ENCODE measurements around the gene AHI1. TPM values are rescaled to one million over a fixed set of nuclear protein-coding genes. Genes with fewer than 3 reads are reported as not detected.

The AHI1 gene
- total RNA-seq, 1 donor from 2014 or later, result 33.5 TPM

DNA sequence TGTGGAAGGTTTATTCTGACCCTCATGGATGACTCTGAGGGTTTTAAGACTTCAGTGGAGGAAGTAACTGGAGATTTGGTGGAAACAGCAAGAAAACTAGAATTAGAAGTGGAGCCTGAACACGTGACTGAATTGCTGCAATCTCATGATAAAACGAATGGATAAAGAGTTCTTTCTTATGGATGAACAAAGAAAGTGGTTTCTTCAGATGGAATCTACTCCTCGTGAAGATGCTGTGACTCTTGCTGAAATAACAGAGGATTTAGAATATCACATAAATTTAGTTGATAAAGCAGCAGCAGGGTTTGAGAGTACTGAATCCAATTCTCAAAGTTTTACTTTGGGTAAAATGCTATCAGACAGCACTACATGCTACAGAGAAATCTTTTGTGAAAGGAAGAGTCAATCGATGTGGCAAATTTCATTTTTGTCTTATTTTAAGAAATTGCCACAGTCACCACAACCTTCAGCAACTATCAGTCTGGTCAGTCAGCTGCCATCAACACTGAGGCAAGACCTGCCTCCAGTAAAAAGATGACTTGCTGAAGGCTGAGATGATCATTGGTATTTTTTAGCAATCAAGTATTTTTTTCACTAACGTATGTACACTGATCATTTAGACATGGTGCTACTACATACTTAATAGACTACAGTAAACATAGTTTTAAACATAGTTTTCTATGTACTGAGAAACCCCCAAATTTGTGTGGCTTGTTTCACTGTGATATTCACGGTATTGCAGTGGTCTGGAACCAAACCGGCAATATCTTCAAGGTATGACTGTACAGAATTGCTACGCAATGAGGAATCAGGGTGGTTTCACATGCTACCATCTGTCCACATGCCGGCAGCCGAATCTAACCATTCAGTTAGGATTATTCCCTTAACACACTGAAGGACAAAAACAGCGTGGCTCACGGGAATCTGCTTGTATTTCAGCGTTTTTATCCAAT, 167.4 kb downstream of the AHI1 start:
- no peak for DNase-seq (ENCODE audit: extremely low spot score, unreplicated experiment)
- H3K4me1 Mint-ChIP-seq (ENCODE audit: unreplicated experiment), result peaks cover 8% of the 10 kb centered on the region
- H3K27ac Mint-ChIP-seq (ENCODE audit: unreplicated experiment), result no peak overlapping the region
- peaks cover 6% of the 10 kb centered on the region for H3K9me3 Mint-ChIP-seq (ENCODE audit: unreplicated experiment)
- no peak for TF ChIP-seq CTCF (IDR thresholded peaks at IDR 0.05)
- peaks cover 10% of the 10 kb centered on the region for H3K36me3 Mint-ChIP-seq (ENCODE audit: unreplicated experiment)
- H3K4me3 Mint-ChIP-seq (ENCODE audit: unreplicated experiment), result no peak overlapping the region
- no peaks in the 10 kb centered on the region for H3K27me3 Mint-ChIP-seq (ENCODE audit: unreplicated experiment)

DNA sequence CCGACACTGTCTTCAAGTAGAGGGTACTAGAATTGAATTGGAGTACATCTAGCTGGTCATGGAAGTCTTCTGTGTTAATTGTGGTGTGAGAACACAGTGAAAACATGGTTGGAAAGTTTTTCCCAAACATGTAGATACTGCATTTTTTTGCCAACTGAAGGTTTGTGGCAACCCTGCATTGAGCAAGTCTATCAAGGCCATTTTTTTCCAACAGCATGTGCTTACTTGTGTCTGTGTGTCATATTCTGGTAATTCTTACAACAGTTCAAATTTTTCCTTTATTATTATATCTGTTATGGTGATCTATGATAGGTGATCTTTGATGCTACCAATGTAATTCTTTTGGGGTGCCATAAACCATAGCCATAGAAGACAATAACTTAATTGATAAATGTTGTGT, 169.4 kb downstream of the AHI1 start:
- peaks cover 8% of the 10 kb centered on the region for H3K4me1 Mint-ChIP-seq (ENCODE audit: unreplicated experiment)
- H3K4me3 Mint-ChIP-seq (ENCODE audit: unreplicated experiment), result no peak overlapping the region
- no peaks in the 10 kb centered on the region for H3K27me3 Mint-ChIP-seq (ENCODE audit: unreplicated experiment)
- peaks cover 6% of the 10 kb centered on the region for H3K9me3 Mint-ChIP-seq (ENCODE audit: unreplicated experiment)
- H3K27ac Mint-ChIP-seq (ENCODE audit: unreplicated experiment), result no peak overlapping the region
- no peak for DNase-seq (ENCODE audit: extremely low spot score, unreplicated experiment)
- no peak for TF ChIP-seq CTCF (IDR thresholded peaks at IDR 0.05)
- peaks cover 12% of the 10 kb centered on the region for H3K36me3 Mint-ChIP-seq (ENCODE audit: unreplicated experiment)

DNA sequence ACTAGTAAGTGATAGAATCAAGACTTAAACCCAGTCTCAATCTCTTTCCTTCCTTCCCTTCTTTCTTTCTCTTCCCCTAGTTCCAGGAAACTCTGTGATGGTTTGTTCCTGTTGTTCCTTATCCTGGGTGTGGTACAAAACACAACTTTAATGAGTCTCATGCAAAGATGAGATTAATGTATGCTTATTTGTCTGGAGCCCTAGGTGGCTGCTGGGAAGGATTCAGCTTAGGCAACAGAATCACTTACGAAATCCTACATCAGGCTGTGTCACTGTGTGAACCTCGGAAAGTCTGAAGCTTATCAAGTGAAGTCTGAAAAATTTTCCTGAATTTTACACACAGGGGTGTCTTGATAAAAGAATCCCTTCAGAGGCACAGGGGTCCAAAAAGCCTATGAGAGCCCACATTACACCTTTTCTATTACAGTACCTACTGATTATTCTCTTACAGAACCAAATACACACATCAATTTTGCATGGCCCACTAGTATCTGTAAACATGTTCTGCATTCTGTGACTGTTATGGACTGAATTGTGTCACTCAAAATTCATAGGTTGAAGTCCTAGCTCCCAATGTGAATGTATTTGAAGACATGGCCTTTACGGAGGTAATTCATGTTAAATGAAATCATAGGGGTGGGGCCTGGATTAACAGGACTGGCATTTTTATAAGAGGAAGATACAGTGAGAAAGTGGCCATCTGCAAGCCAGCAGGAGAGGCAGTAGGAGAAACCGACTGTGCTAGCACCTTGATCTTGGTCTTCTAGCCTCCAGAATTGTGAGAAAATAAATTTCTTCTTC, 171.7 kb downstream of the AHI1 start:
- Mint-ChIP-seq H3K9me3 (ENCODE audit: unreplicated experiment) (peaks cover 6% of the 10 kb centered on the region), H3K27me3 (ENCODE audit: unreplicated experiment) (no peaks in the 10 kb centered on the region), H3K27ac (ENCODE audit: unreplicated experiment) (no peak overlapping the region), H3K36me3 (ENCODE audit: unreplicated experiment) (peaks cover 13% of the 10 kb centered on the region), H3K4me1 (ENCODE audit: unreplicated experiment) (no peaks in the 10 kb centered on the region), H3K4me3 (ENCODE audit: unreplicated experiment) (no peak overlapping the region)
- DNase-seq (ENCODE audit: extremely low spot score, unreplicated experiment), result no peak
- no peak for TF ChIP-seq CTCF (IDR thresholded peaks at IDR 0.05)

DNA sequence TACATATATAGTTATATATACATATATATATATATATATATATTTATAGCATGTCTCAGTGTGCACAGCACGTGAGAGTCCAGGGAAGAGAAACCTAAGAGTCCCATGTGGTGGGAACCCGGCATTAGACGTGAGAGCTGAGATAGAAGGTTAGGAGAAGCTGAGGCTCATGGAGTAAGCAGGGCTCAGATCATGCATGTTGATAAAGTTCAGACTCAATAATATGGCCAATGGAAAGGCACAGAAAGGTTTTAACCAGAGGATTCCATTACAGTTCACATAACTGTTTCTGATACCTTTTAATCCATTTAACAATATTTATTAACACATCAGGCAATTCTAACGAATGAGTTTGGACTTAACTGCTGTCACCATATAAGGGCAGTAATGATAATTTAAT, 173.0 kb downstream of the AHI1 start:
- Mint-ChIP-seq H3K27ac (ENCODE audit: unreplicated experiment) (no peak overlapping the region), H3K36me3 (ENCODE audit: unreplicated experiment) (peaks cover 13% of the 10 kb centered on the region), H3K27me3 (ENCODE audit: unreplicated experiment) (no peaks in the 10 kb centered on the region), H3K4me1 (ENCODE audit: unreplicated experiment) (no peaks in the 10 kb centered on the region), H3K4me3 (ENCODE audit: unreplicated experiment) (no peak overlapping the region), H3K9me3 (ENCODE audit: unreplicated experiment) (peaks cover 4% of the 10 kb centered on the region)
- no peak for TF ChIP-seq CTCF (IDR thresholded peaks at IDR 0.05)
- no peak for DNase-seq (ENCODE audit: extremely low spot score, unreplicated experiment)

- Mint-ChIP-seq H3K27me3 (ENCODE audit: unreplicated experiment) (no peaks in the 10 kb centered on the region), H3K4me1 (ENCODE audit: unreplicated experiment) (no peaks in the 10 kb centered on the region), H3K4me3 (ENCODE audit: unreplicated experiment) (no peak overlapping the region), H3K27ac (ENCODE audit: unreplicated experiment) (no peak overlapping the region), H3K36me3 (ENCODE audit: unreplicated experiment) (peaks cover 9% of the 10 kb centered on the region), H3K9me3 (ENCODE audit: unreplicated experiment) (no peaks in the 10 kb centered on the region)
- TF ChIP-seq CTCF (IDR thresholded peaks at IDR 0.05), result no peak
- DNase-seq (ENCODE audit: extremely low spot score, unreplicated experiment), result no peak
Measured at GRCh38 chr6:135323979-135324378, 173.6 kb downstream of the AHI1 start.

All from osteocyte (in vitro differentiated cells).